Fibroblast of pulmonary artery (primary cell): ENCODE measurements around the gene CHST8.

ENCODE experiments used
- DNase-seq: peaks from one replicate; pipeline ENCODE4 v3.0.0-alpha.2; 2010; ENCODE audit warnings: low read depth
- H3K4me3 ChIP-seq: replicated peaks from 2 replicates; pipeline ENCODE4 v1.5.1; 2011; ENCODE audit warnings: low read depth, mild to moderate bottlenecking, control low read depth, low read length, moderate library complexity
- CTCF ChIP-seq: IDR thresholded peaks from 2 replicates; pipeline ENCODE4 v1.5.1; 2011; ENCODE audit warnings: mild to moderate bottlenecking, control low read depth, low read length, inconsistent platforms; ENCODE audit errors: missing control alignments

CHST8 gene

DNA sequence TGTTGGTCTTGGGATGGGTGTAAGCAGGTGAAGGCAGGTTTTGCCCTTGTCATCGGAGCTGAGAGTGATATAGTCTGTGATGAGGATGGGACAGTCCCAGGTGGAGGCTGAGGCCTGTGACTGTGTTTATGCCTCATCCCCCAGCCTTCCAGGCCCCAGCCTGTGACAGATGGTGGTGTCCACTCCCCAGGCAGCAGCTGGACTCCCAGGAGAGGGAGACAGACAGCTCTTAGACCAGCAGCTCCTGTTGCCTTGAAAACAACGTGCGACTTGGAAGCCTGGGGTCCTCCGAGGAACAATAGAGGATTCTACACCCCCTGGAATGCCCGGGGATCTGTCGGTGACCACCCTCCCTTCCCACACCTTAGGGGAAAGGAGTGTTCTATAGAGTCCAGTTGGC, 63.8 kb downstream of the CHST8 start:
- TF ChIP-seq CTCF: no peak
- DNase-seq: no peak
- no peak overlapping the region for H3K4me3 ChIP-seq

- no peak for TF ChIP-seq CTCF
- H3K4me3 ChIP-seq: no peak overlapping the region
- DNase-seq: no peak
These were observed 64.5 kb downstream of the CHST8 start for GRCh38 chr19:33686262-33686661.

DNA sequence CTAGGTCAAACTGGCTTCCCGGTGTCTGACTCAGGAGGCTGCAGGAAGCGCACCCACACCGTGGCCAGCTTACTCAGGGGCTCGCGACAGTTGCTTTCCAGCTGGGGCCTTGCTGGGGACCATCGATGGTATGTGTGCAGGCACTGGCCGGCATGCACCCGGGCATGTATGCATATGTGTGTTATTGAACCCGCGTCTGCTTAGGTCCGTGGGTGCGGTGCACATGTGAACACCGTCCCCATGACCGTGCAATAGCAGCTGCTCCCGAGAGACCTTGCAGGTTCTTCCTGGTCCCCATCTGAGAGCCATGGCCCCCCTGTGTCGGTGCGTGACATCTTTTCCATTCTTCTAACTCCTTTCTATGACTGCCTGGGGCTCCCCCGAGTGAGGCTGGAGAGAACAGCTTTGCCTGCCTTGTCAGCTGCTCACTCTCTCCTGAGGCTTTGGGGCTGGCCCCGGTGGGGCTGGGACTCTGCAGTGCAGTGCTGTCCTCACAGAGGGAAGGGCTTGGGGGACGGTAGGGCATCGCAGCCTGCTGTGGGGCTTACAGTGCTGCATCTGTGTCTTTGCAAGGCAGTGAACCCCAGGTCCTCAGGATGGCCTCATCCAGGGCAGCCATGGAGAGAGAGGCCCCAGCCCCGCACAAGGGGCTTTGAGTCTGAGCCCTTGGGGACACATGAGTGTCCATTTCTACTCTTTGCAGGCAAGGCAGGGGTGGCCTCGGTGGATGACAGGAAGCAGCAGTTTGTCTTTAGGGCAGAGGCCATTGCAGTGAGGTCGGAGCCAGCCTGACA, 65.1 kb downstream of the CHST8 start:
- no peak for DNase-seq
- no peak overlapping the region for H3K4me3 ChIP-seq
- no peak for TF ChIP-seq CTCF

DNA sequence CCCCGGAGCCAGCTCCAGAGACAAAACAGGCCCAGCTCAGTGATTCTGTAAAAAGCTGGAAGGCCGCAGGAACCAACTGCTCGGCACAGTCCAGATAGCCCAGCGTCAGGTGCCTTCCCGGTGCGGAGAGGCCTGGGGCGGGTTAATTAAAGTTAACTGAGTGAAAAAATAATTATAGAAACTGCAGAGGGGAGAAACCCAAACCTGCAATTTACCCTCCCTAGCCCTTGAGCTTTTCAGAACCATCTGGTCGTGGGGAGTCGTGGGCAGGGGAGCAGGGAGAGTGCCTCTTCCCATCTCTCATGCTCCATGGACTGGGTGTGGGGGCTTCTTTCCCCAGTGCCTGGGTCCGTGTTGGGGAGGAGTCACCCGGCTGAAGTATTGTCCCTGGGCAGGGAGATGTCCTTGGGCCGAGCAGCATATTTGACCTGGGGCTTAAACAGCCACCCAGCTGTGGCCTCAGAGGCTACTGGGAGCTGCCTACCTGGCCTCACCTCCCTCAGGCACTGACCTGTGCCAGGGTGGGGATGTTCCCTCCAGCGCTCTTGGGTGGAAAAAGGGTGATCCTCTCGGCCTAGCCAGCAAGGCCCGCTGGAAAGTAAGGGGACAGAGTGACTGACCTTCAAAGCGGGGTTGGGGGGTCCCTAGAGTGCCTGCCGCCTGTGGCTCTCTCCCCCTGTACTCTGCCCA, 65.9 kb downstream of the CHST8 start:
- TF ChIP-seq CTCF: no peak
- no peak for DNase-seq
- no peak overlapping the region for H3K4me3 ChIP-seq

GRCh38 chr19:33688171-33688992, 66.6 kb downstream of the CHST8 start:
- H3K4me3 ChIP-seq: no peak overlapping the region
- no peak for TF ChIP-seq CTCF
- no peak for DNase-seq

DNA sequence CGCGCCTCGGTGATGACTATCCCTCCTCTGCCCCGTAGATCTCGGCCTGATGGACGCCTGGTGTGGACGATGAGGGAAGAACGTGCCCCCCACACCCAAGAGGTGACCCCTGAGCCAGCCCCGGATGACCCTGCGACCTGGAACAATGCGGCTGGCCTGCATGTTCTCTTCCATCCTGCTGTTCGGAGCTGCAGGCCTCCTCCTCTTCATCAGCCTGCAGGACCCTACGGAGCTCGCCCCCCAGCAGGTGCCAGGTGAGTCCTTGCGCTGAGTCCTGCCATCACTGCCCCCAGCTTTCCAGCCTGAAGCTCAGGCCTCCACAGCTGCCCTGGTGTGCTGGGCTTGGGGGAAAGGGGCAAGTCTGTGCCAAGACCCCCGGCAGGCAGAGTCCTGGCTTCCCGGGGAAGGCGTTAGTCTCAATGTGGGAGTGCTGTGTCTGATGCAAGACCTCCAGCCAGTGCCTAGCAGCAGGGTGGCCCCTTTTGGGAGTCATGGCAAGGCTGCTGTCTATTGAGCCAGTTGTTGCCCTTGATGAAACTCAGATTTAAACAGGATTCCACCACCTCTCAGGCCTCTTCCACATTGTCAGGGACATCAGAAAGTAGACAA, 67.5 kb downstream of the CHST8 start:
- DNase-seq: no peak

More for the DNA sequence above, 67.5 kb downstream of the CHST8 start:
- TF ChIP-seq CTCF: no peak
- H3K4me3 ChIP-seq: no peak overlapping the region
